OCI-LY3 (cell line): ENCODE results near the gene CHRM5.

Source experiments
- EZH2phosphoT487 ChIP-seq: fragments of 200-600 bp; shearing (Covaris generic); IDR thresholded peaks from 2 replicates; pipeline ENCODE4 v1.6.1; 2018; ENCODE audit warnings: antibody characterized with exemption, mixed run types, low read depth
- TF ChIP-seq, protein P1 (sequence below): fragments of 200-600, 300-600 bp; sonication (generic); IDR thresholded peaks from 2 replicates; pipeline ENCODE4 v1.5.1; 2014; ENCODE audit warnings: antibody characterized with exemption, low read length, low read depth

DNA sequence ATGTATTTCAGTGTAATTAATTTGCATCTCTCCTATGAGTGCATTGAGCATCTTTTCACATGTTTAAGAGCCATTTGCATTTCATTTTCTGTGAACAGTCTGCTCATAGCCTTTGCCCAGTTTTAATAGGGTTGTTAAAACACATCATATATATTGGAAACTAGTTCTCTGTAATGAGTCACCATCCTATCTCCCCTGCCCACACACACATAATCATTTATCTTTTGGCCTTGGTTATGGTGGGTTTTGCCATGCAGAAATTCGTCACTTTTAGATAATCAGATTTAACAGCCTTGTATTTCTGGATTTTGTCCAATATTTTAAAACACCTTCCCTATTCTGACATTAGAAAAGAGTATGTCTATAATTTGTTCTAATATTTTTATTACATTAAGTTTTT is 11.9 kb upstream of the CHRM5 start:
- TF ChIP-seq, protein P1, sequence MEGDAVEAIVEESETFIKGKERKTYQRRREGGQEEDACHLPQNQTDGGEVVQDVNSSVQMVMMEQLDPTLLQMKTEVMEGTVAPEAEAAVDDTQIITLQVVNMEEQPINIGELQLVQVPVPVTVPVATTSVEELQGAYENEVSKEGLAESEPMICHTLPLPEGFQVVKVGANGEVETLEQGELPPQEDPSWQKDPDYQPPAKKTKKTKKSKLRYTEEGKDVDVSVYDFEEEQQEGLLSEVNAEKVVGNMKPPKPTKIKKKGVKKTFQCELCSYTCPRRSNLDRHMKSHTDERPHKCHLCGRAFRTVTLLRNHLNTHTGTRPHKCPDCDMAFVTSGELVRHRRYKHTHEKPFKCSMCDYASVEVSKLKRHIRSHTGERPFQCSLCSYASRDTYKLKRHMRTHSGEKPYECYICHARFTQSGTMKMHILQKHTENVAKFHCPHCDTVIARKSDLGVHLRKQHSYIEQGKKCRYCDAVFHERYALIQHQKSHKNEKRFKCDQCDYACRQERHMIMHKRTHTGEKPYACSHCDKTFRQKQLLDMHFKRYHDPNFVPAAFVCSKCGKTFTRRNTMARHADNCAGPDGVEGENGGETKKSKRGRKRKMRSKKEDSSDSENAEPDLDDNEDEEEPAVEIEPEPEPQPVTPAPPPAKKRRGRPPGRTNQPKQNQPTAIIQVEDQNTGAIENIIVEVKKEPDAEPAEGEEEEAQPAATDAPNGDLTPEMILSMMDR, result no peak
- TF ChIP-seq EZH2phosphoT487, result no peak
